T47D (cell line): ENCODE data around the gene CEP63.
A peak's percentile ranks its signal among the peaks of the same experiment; 100 is the strongest.

ENCODE experiments used
- DNase-seq, 2 experiments: peaks; one replicate each; pipeline versions ENCODE4 v3.0.0 to v3.0.0-alpha.2; 2011 to 2012; ENCODE audit warnings: low read depth in 1 of 2, low spot score in 1 of 2
- JUND ChIP-seq: IDR thresholded peaks from 2 replicates; pipeline ENCODE4 v1.6.1; 2012; ENCODE audit warnings: low read depth
- in situ Hi-C: cut with HindIII; loops from 2 replicates; pipeline ENCODE4 v1.10.0; 2016; ENCODE audit warnings: low sequenced_read_pairs, low pct_unique_long_range_greater_than_20kb

CEP63 gene

DNA sequence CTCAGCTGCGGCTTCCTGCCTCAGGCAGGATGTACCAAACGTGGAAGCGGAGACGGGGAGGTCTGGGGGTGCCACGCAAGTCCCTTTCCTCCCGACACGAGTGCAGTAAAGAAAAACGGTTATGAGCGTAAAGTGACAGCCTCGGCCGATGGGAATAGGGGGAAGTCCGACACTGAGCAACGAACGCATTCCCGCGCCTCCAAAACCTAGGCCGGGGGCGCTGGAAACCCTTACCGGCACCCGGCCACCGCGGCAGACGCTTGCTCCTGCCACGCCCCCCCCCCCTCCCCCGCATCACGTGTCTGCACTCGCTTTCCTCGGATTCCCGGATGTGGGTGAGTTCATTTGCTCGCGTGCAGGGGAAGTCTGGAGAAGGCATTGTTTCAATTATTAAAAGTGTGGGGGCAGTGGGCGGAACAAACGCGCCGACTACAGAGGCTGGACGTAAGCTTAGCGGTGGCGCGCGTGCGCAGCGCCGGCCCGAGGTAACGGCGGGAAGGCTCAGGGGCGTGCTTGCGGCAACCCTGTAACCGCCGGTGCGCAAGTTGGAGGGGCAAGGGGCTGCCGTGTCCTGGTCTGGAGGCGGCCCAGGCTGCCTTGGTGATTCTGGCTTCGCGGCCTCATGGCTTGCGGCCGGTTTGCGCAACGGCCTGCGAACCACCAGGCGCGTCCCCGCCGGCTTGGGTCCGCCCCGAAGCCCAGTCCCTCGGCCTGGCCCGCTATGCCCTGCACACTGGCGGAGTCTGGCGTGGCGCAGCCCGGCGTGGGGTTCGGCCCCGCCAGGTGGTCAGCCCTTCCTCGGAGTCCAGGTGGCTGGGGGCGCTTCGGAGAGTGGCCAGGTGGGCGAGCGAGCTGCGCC, at the start of gene CEP63, which contains the start of gene ANAPC13:
Gene CEP63 (plus strand): TSS at position 340 of the 859 bp plus-strand sequence. CDS start 9,264 bp downstream, outside the sequence.
Gene ANAPC13 (minus strand): TSS at position 268 of the 859 bp plus-strand sequence. CDS start 3,081 bp downstream, outside the sequence.
- in situ Hi-C loops = no loop called here
- DNase-seq = peak; percentile 88 to 99
- TF ChIP-seq JUND = 0 out of 2 replicates have a peak, but pooled peaks have one; percentile 26

DNA sequence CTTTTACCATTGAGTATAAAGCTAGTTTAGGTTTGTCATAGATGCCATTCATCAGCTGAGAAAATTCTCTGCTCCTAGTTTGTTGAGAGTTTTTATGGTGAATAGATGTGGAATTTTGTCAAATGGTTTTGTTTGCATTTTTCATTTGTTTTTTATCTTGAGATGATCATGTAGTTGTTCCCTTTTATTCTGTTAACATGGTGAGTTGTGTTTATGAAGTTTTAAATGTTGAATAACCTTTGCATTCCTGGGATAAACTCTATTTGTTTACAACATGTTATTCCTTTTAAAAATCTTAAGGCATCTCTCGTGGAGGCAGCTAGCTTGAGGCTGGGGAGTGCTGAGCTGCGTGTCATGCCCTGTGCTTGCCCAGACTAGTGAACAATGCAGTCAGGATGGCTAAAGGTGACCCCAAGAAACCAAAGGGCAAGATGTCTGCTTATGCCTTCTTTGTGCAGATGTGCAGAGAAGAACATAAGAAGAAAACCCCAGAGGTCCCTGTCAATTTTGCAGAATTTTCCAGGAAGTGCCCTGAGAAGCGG, 48.6 kb upstream of the CEP63 start:
- in situ Hi-C loops = no loop called here
- no peak for TF ChIP-seq JUND
- DNase-seq = no peak

DNA sequence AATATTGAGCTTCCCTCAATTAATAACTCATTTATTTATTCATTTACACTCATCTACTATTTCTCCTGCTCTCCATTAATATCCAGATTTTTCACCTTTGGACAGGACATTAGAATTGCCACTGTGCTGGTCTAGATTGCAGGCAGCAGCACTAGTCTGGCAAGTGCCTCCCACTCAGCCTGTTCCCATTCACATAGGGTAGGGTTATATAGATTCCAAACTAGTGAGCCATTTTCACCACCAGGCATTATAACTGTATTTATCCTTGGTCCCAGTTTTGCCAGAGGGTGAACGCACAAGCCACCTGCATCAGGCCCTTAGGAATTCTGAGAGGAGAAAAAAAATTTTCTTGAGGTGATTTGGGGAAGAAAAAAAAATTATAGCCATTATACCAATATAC, 44.5 kb upstream of the CEP63 start:
- no peak for TF ChIP-seq JUND
- in situ Hi-C loops = no loop called here
- DNase-seq = no peak

DNA sequence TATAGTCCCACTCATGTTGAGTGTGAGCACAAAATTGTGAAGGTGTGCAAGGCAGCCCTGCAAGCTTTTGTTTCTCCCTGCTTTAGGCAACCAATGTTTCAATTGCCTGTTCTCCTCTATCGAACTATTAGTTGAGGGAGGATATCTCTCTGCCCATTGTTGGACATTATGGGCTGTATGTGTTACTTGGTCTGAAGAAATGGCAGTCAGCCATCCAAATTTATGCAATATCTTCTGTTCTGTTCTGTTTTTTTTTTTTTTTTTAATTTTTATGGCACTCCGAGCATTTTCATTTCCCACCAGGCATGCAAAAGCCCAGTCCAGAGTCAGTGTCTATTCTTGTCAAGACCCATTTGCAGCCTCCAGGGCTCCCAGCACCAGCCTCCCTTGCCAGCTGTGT, 44.0 kb upstream of the CEP63 start:
- in situ Hi-C loops = no loop called here

DNA sequence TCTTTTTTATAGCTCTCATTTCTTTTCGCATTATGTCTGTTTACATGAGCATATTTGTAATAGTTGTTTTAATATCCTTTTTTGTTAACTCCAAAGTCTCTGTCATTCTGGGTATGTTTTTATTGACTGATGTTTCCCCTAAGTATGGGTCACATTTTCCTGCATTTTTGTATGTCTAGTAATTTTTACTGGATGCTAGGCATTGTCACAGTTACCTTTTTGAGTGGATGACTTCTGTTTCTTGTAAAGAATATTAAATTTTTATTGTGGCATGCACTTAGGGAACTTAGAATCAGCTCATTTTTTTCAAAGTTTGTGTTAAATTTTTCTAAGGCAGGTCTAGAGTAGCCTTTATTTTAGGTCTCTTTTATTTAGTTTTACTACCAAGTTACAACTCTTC, 40.8 kb upstream of the CEP63 start:
- TF ChIP-seq JUND = no peak
- in situ Hi-C loops = no loop called here
- DNase-seq = no peak

More for the DNA sequence above, 44.0 kb upstream of the CEP63 start:
- no peak for TF ChIP-seq JUND
- DNase-seq = no peak

DNA sequence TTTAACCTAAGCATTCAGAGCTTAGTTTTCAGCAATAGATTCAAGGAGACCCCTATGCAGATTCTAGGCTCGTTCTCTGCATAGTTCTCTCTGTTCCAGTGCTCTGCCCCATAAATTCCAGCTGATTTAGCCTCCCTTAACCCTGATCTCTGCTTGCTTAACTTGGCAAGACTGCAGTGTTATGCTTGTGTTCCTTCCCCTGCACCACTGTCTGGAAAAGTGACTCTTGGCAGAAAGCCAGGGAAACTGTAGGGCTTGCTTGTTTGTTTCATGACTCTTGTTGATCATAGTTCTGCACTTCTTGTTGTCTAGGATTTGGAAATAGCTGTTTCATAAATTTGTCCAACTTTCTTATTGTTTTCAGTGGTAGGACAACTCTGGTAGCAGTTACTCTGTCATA, 40.2 kb upstream of the CEP63 start:
- in situ Hi-C loops = no loop called here
- peak in 1 of 2 experiments; percentile 49 for DNase-seq
- TF ChIP-seq JUND = no peak

DNA sequence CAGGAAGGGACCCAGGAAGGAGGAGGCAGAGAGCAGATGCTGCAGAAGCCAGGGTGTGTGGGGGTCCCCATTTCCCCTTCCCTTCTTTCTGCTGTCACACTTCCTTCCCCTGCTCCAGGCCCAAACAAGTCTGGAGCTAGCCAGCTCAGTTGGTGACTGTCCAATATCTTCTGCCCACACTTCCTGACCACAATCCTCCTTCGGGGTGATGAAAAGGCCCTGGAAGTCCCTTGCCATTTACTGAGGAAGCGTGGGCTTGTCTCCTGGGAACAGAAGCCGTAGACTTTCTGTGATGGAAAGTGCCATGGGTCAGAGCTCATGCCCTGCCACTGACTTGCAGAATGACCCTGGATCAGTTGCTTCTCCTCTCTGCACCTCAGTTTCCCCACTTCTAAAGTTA, 39.1 kb upstream of the CEP63 start:
- no peak for DNase-seq
- no peak for TF ChIP-seq JUND
- in situ Hi-C loops = no loop called here

DNA sequence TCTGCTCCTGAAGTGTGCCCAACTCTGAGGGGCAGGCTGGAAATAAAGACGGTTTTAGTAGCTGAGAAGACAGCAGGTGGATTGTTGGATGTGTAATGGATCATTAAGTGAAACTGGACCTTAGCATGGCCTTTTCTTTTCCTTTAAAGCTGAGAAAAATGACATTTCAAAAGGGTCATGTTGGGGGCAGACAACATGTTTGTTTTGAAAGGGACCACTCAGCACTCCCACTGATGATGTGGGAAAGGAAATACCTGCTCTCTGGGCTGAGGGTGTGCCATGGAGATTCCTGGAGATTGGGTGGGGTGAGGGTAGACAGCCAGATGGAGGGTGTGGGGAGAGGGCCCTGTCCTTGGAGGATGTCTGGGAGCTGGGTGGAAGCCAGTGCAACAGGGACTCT, 38.5 kb upstream of the CEP63 start:
- no peak for TF ChIP-seq JUND
- no peak for DNase-seq
- in situ Hi-C loops = no loop called here

DNA sequence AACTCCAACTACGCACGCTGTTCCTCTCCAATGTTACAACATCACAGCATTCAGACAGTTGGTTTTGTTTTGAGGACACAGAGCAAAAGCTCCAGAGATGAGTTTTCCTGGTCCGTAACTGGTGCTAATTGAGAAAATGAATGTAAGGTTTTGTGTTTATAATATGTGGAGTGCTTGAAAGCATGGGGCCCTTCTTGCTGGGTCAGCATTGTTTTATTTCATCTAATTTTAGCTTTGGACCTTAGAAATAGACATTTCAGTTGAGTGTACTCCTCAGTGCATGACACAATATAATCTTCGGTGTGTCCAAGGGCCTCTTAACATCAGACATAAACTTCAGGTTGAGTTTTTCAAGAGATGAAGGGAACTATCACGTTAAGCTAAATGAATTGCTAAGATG, 37.2 kb upstream of the CEP63 start:
- in situ Hi-C loops = no loop called here
- DNase-seq = no peak
- TF ChIP-seq JUND = no peak

DNA sequence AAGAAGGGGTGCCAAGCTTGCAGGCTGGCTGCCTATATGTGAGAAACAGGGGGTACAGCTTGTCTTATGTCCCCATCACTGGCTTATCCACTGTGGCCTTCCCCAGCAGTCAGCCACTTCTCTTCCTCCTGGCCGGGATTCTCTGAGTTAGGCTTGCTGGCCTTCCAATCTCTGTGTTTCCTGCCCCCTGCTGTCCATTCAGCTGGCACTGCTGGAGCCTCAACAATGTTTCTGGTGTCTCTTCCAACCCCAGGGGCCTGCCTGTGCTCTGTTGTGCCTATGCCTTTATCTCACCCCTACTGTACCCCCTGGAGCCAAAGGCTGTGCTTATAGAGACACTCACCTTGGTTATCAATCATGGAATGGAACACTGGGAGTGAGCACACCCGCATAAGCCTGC, 36.6 kb upstream of the CEP63 start:
- TF ChIP-seq JUND = no peak
- in situ Hi-C loops = no loop called here
- DNase-seq = peak in 1 of 2 experiments; percentile 72

DNA sequence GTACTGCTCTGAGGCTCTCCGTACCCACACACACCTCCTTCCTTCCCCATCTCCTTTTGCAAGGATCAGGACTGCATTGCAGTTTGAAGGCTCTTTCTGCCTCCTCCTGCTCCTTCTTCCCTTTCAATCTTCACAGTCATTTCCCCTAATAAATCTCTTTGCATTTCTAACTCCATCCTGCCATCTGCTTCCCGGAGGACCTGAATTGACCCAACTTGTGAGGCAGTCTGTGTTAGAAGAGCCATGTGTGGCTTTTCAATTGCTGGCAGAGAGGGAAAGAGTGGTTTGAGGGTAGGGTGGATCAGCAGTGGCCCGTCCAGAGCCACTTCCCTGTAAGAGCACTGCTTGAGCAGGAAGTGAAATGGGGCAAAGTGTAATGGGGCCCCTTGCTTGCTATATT, 35.9 kb upstream of the CEP63 start:
- DNase-seq = no peak
- no peak for TF ChIP-seq JUND
- in situ Hi-C loops = no loop called here

DNA sequence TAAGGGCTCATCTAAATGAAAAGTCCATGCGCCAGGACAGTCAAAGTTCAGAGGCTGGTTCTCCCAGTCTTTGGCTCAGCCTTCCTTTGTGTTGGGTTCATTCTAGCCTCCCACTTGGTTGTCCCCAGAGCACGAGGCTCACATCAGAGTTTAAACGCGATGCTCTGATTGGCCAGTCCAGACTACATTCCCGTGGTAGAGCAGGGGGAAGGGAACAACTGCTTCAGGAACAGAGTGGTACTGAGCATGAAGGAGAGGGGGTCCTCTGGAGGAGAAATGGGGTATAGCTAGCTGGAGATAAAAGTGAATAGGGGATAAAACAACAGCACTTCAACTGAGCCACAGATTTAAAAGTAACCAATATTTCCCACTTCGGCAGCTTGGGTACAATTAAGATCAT, 32.2 kb upstream of the CEP63 start:
- DNase-seq = peak in 1 of 2 experiments; percentile 35
- in situ Hi-C loops = no loop called here
- TF ChIP-seq JUND = no peak

DNA sequence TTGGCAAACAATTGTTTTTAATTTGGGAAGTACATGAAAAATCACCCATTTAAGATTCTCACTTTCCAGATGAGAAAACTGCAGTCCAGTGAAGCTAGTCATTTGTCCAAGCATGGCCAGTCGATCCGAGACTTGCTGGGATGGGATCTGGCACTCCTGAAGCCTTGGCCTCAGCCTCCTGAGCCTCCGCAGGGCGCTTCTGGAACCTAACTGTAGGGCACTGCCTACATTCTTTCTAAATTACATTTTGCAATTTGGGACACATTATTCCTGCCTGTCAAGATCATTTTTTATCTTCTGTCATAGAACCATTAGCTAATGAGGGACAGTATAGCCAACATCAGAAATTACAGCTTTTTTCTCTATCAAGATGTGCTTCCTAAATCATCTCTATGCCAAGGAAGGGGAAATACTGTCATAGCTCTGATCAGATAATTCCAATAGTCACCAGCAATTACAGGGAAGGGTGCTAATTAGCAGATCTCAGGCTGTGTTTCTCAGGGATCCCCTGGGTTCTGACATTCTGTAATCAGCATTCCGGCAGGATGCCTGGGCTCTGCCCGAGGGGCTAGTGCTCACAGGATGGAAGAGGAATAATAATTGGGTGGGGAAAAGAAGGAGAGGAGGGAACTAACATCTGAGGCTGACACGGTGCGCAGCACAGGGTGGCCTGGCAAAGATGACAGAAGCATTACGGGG, 28.3 kb upstream of the CEP63 start:
- DNase-seq = no peak
- in situ Hi-C loops = no loop called here
- no peak for TF ChIP-seq JUND
